ENCODE results near the gene AFAP1L1. TPM values are rescaled to one million over a fixed set of nuclear protein-coding genes. Genes with fewer than 3 reads are reported as not detected.

AFAP1L1 gene
- total and polyA plus RNA-seq, 5 donors: 26.2 to 59.7 (median 40.3) TPM

DNA sequence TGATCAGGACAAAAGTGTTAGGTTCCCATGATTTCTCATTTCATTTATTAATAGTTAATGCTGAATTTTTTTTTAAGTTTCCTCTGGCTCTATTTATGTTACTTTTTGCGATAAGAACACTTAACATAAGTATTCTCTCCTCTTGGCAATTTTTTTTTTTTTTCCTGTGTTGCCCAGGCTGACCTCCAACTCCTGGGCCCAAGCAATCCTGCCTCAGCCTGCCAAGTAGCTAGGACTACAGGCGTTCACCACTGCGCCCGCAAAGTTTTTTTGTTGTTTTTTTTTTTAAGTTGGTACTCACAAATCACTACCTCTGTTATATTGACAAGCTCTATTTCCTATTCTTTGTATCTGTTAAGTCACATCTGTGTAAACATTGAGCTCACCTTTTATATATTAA is 80.5 kb downstream of the AFAP1L1 start:
- ATAC-seq (no peak), DNase-seq (no peak)
- intact Hi-C loops (cut with DNase I): no loop called here
- WGBS: 55% methylated on average over 4 of the region's 4 CpGs
- H3K27me3 ChIP-seq (ENCODE audit: control insufficient read depth, insufficient read depth): no peaks in the 10 kb centered on the region
- no peak overlapping the region for H3K27ac ChIP-seq (ENCODE audit: low read length)
- no peaks in the 10 kb centered on the region for H3K9me3 ChIP-seq (ENCODE audit: control insufficient read depth, low read length)
- H3K4me1 ChIP-seq (ENCODE audit: control insufficient read depth, insufficient read depth, low read length): no peaks in the 10 kb centered on the region
- no peak overlapping the region for H3K4me3 ChIP-seq (ENCODE audit: low read length)

DNA sequence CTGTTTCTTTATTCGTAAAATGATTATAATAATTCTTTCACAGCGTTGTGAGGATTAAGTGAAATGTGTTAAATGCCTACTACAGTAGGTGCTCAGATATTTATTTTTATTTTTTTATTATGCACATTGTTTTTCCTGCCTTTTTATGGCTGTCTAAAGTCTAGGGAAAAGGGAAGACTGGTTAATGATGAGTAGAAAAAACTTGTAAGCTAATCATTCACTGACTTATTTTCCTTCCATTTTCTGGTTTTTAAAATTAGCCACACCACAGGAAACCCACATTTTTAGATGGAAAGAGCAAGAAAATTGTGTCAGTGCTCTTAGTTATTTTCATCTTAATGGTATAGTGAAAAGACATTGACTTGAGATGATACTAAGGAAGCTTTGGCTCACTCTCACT is 82.3 kb downstream of the AFAP1L1 start:
- intact Hi-C loops (cut with DNase I): no loop called here
- Histone ChIP-seq H3K27me3 (ENCODE audit: control insufficient read depth, insufficient read depth) (no peaks in the 10 kb centered on the region), H3K27ac (ENCODE audit: low read length) (no peak overlapping the region), H3K4me1 (ENCODE audit: control insufficient read depth, insufficient read depth, low read length) (no peaks in the 10 kb centered on the region), H3K4me3 (ENCODE audit: low read length) (no peak overlapping the region), H3K9me3 (ENCODE audit: control insufficient read depth, low read length) (no peaks in the 10 kb centered on the region)
- 91% methylated on average over 2 of the region's 2 CpGs for whole genome bisulfite sequencing
- DNase-seq (no peak), ATAC-seq (no peak)

DNA sequence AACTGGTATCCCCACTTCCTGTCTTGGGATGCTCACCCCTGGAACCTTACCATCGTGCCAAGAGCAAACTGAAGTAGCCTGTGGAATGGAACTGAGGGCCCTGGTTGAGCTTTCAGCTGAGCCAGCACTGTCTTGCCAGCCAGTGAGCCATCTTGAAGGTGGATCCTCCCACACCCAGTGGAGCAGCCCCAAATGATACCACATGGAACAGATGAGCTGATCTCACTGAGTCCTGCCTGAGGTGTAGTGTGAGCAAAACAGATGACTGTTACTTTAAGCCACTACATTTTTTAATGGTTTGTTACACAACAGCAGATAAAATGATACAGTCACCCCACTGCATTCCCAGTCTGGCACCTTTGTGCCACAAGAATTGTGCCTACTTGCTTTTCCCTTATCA is 84.0 kb downstream of the AFAP1L1 start:
- no peaks in the 10 kb centered on the region for H3K4me1 ChIP-seq (ENCODE audit: control insufficient read depth, insufficient read depth, low read length)
- no peak for DNase-seq
- H3K4me3 ChIP-seq (ENCODE audit: low read length): no peak overlapping the region
- no peak for ATAC-seq
- 92% methylated on average over 1 of the region's 1 CpG for WGBS
- H3K27me3 ChIP-seq (ENCODE audit: control insufficient read depth, insufficient read depth): no peaks in the 10 kb centered on the region
- H3K27ac ChIP-seq (ENCODE audit: low read length): no peak overlapping the region
- no peaks in the 10 kb centered on the region for H3K9me3 ChIP-seq (ENCODE audit: control insufficient read depth, low read length)
- intact Hi-C loops (cut with DNase I): no loop called here

DNA sequence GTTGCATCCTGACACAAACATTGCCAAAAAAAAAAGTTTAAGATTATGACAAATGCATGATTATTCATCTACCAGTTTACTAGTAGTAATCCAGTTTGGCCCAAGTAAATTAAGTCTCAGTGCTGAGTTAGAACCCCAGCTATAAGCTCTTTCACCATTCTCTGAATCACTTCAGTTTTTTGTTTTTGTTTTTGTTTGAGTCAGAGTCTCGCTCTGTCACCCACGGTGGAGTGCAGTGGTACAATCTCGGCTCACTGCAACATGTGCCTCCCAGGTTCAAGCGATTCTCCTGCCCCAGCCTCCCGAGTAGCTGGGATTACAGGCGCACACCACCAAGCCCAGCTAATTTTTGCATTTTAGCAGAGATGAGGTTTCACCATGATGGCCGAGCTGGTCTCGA is 84.7 kb downstream of the AFAP1L1 start:
- no peaks in the 10 kb centered on the region for H3K4me1 ChIP-seq (ENCODE audit: control insufficient read depth, insufficient read depth, low read length)
- intact Hi-C loops (cut with DNase I): no loop called here
- DNase-seq (no peak), ATAC-seq (no peak)
- no peak overlapping the region for H3K4me3 ChIP-seq (ENCODE audit: low read length)
- no peaks in the 10 kb centered on the region for H3K27me3 ChIP-seq (ENCODE audit: control insufficient read depth, insufficient read depth)
- no peak overlapping the region for H3K27ac ChIP-seq (ENCODE audit: low read length)
- H3K9me3 ChIP-seq (ENCODE audit: control insufficient read depth, low read length): no peaks in the 10 kb centered on the region
- WGBS: 97% methylated on average over 8 of the region's 8 CpGs

DNA sequence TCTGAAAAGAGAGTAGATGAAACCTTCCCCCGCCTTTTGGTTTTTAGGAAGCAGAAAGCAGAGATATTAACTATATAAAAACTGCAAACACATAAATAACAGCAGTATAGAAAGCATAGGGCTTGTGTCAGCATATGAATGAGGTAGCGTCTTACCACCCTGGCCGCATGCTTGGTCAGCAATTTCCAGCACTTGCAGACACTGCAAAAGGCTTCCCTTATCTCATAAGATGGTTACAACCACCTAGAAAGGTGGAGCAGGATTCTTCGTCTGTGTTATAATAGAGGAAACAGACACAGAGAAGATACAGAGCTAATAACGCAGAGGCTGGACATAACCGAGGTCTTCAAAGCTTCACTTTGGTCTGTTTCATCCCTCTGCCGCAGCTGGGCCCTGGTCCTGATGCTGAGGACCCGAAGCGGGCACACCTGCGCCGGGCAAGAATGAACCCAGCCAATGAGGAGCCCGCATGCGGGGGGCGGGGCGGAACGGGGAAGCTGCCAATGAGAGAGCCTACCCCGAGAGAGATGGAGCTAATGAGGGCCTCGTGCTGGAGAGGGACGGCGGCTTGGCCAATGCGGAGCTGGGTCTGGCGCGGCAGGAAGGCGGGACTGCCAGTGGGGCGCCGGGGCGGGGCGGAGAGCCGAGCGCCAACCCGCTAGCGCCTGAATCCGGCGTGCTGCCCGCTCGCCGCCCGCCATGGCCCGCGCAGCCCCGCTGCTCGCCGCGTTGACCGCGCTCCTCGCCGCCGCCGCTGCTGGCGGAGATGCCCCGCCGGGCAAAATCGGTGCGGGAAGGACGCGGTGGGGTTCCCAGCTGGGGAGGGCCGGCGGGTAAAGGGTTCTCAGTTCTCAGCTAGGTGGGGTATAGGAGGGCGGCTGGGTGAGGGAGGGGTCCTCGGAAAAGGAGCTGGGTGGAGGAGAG is 86.0 kb downstream of the AFAP1L1 start, which contains the start of gene PCYOX1L:
Gene PCYOX1L, plus strand, starts transcription at position 677 of the 924 bp plus-strand sequence. Its CDS starts 23 bp downstream, at position 700.
- no peaks in the 10 kb centered on the region for H3K4me1 ChIP-seq (ENCODE audit: control insufficient read depth, insufficient read depth, low read length)
- no peaks in the 10 kb centered on the region for H3K27me3 ChIP-seq (ENCODE audit: control insufficient read depth, insufficient read depth)
- intact Hi-C loops (cut with DNase I): no loop called here
- DNase-seq (peak; percentile 97 to 99 (median 98)), ATAC-seq (peak; percentile 99)
- peak within 1 kb of the TSS; percentile 46 for H3K4me3 ChIP-seq (ENCODE audit: low read length)
- H3K27ac ChIP-seq (ENCODE audit: low read length): peak within 1 kb of the TSS; percentile 44
- no peaks in the 10 kb centered on the region for H3K9me3 ChIP-seq (ENCODE audit: control insufficient read depth, low read length)
- 2% methylated on average over 61 of the region's 61 CpGs for WGBS

DNA sequence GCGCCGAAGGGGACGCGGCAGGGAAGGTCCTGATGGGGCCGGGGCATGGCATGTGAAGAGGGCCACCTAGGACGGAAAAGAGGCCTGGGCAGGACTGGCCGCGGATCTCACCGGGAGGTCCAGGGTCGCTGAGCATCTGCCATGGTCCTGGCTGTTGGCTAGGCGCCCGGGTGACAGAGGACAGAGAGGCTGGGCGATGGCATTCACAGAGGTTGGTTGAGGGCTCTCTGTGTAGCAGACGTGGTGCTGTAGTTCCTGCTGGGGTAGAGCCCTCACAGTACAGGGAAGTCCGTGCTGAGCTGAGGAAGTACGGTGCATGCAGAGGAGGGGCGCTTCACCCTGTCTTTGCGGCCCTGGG is 86.6 kb downstream of the AFAP1L1 start:
- Histone ChIP-seq H3K9me3 (ENCODE audit: control insufficient read depth, low read length) (no peaks in the 10 kb centered on the region), H3K27me3 (ENCODE audit: control insufficient read depth, insufficient read depth) (no peaks in the 10 kb centered on the region), H3K4me3 (ENCODE audit: low read length) (peak overlapping the region; percentile 46), H3K27ac (ENCODE audit: low read length) (peak overlapping the region; percentile 44), H3K4me1 (ENCODE audit: control insufficient read depth, insufficient read depth, low read length) (no peaks in the 10 kb centered on the region)
- intact Hi-C loops (cut with DNase I): no loop called here
- peak; percentile 53 to 82 (median 80) for DNase-seq
- ATAC-seq: peak; percentile 55 to 66
- WGBS: under 1% methylated on average over 18 of the region's 18 CpGs

DNA sequence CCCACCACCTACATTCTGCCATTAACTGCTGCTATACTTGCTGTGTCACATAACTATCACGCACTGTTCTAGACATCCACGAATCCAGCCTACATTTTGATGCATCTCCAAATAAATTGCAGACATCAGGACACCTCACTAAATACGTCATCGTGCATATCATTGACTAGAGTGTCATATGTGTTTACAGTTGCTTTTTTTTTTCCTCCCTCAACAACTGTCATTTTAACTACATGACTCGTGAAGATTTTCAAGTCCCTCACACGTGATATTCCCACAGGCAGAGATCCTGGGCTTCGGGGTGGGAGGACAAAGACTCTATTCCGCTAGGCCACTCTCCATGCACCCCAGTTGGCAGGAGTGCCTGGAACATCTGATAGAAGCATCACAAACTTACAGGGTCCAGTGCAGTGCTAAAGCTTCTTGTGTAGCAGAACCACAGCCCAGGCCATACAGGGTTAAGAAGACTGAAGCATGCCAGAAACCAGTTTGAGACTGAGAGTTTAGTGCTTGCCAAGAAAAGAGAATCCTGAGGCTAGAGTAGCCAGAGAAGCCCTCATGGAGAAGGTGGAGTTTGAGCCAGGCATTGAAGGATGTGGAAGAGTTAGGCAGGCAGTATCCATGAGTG is 87.3 kb downstream of the AFAP1L1 start:
- Histone ChIP-seq H3K4me1 (ENCODE audit: control insufficient read depth, insufficient read depth, low read length) (no peaks in the 10 kb centered on the region), H3K4me3 (ENCODE audit: low read length) (no peak overlapping the region), H3K27ac (ENCODE audit: low read length) (no peak overlapping the region), H3K27me3 (ENCODE audit: control insufficient read depth, insufficient read depth) (no peaks in the 10 kb centered on the region), H3K9me3 (ENCODE audit: control insufficient read depth, low read length) (no peaks in the 10 kb centered on the region)
- ATAC-seq (no peak), DNase-seq (no peak)
- 67% methylated on average over 8 of the region's 8 CpGs for WGBS
- intact Hi-C loops (cut with DNase I): no loop called here

DNA sequence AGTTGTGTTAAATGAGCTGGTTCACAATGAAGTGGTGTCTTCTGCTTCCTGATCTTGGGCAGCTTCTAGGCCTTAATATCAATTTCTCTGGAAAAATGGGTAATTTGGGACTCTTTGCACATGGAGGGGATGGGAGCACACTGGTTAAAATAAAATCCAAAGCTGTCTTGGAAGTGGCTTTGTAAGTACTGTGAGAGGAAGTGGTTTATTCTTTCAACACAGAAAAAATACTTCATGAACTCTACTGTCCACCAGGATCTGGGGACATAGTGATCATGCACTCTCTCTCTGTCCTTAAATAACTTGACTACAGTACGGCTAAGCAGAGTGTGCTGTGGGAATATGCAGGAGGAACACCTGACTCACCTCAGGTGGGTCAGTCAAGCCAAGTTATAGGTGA is 88.6 kb downstream of the AFAP1L1 start:
- Histone ChIP-seq H3K9me3 (ENCODE audit: control insufficient read depth, low read length) (no peaks in the 10 kb centered on the region), H3K27me3 (ENCODE audit: control insufficient read depth, insufficient read depth) (no peaks in the 10 kb centered on the region), H3K27ac (ENCODE audit: low read length) (no peak overlapping the region), H3K4me1 (ENCODE audit: control insufficient read depth, insufficient read depth, low read length) (no peaks in the 10 kb centered on the region), H3K4me3 (ENCODE audit: low read length) (no peak overlapping the region)
- WGBS: 86% methylated on average over 1 of the region's 1 CpG
- ATAC-seq: no peak
- DNase-seq: no peak
- intact Hi-C loops (cut with DNase I): loop anchor here in 2 of 4 donors (10.0 kb wide), 1 partner anchor 95 kb away; no protein-coding TSS in a partner anchor

DNA sequence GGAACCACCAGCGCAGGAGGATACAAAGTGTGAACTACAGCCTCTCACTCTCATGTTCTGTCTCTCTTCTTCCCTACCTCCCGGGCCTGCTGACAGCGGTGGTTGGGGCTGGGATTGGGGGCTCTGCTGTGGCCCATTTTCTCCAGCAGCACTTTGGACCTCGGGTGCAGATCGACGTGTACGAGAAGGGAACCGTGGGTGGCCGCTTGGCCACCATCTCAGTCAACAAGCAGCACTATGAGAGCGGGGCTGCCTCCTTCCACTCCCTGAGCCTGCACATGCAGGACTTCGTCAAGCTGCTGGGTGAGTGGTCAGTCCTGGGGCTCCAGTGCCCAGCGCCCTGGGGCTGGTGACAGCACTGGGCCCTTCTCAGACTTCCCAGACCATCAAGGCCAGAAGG is 90.9 kb downstream of the AFAP1L1 start:
- Histone ChIP-seq H3K4me1 (ENCODE audit: control insufficient read depth, insufficient read depth, low read length) (no peaks in the 10 kb centered on the region), H3K27me3 (ENCODE audit: control insufficient read depth, insufficient read depth) (no peaks in the 10 kb centered on the region), H3K9me3 (ENCODE audit: control insufficient read depth, low read length) (no peaks in the 10 kb centered on the region), H3K27ac (ENCODE audit: low read length) (no peak overlapping the region), H3K4me3 (ENCODE audit: low read length) (no peak overlapping the region)
- ATAC-seq (no peak), DNase-seq (no peak)
- WGBS: 88% methylated on average over 12 of the region's 12 CpGs
- intact Hi-C loops (cut with DNase I): loop anchor here in 2 of 4 donors (10.0 kb wide), 1 partner anchor 98 kb away; no protein-coding TSS in a partner anchor

DNA sequence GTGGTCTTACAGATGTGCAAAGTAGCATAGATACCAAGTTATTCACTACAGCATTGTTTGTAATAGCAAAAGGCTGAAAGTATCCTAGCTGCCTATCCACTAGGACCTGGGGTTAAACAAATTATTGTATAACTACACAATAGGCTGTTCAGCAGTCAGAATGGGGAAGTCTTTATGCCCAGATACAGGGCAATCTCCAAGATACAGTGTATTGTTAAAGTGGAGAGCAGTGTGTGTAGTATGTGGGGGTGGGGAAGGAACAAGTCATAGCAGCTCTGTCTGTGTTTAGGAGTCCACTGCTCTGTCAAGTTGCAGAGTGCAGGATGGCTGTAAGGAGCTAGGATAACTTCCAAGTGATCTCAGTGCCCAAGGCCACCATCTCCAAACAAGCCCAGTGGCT is 91.7 kb downstream of the AFAP1L1 start:
- no peak for ATAC-seq
- intact Hi-C loops (cut with DNase I): loop anchor here in 2 of 4 donors (10.0 kb wide), 1 partner anchor 99 kb away; no protein-coding TSS in a partner anchor
- H3K4me1 ChIP-seq (ENCODE audit: control insufficient read depth, insufficient read depth, low read length): no peaks in the 10 kb centered on the region
- H3K27me3 ChIP-seq (ENCODE audit: control insufficient read depth, insufficient read depth): no peaks in the 10 kb centered on the region
- no peak overlapping the region for H3K4me3 ChIP-seq (ENCODE audit: low read length)
- H3K27ac ChIP-seq (ENCODE audit: low read length): no peak overlapping the region
- no peaks in the 10 kb centered on the region for H3K9me3 ChIP-seq (ENCODE audit: control insufficient read depth, low read length)
- DNase-seq: no peak

DNA sequence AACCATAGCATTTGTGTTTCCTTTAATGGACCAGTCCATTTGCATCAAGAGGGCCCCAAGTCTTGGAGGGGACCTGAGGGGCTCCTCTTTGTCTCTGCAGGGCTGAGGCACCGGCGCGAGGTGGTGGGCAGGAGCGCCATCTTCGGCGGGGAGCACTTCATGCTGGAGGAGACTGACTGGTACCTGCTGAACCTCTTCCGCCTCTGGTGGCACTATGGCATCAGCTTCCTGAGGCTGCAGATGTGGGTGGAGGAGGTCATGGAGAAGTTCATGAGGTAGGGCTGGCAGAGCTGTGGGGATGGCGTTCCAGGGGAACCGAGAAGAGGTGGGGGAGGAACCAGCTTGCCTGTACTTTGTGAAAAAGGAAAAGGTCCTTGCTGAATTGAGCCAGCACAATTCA is 92.3 kb downstream of the AFAP1L1 start:
- 92% methylated on average over 9 of the region's 9 CpGs for WGBS
- H3K27me3 ChIP-seq (ENCODE audit: control insufficient read depth, insufficient read depth): no peaks in the 10 kb centered on the region
- no peaks in the 10 kb centered on the region for H3K9me3 ChIP-seq (ENCODE audit: control insufficient read depth, low read length)
- H3K4me3 ChIP-seq (ENCODE audit: low read length): no peak overlapping the region
- H3K27ac ChIP-seq (ENCODE audit: low read length): no peak overlapping the region
- DNase-seq (no peak), ATAC-seq (no peak)
- intact Hi-C loops (cut with DNase I): loop anchor here in 2 of 4 donors (10.0 kb wide), 1 partner anchor 99 kb away; no protein-coding TSS in a partner anchor
- H3K4me1 ChIP-seq (ENCODE audit: control insufficient read depth, insufficient read depth, low read length): no peaks in the 10 kb centered on the region

All from right cardiac atrium (tissue), 5 donors.